ENCODE data around the gene POU2F2.
"Not testable (repeated sequence)": the region's sequence is repeated elsewhere in the genome, so short reads cannot be mapped to it uniquely, and the experiment has no call there.

POU2F2 gene

DNA sequence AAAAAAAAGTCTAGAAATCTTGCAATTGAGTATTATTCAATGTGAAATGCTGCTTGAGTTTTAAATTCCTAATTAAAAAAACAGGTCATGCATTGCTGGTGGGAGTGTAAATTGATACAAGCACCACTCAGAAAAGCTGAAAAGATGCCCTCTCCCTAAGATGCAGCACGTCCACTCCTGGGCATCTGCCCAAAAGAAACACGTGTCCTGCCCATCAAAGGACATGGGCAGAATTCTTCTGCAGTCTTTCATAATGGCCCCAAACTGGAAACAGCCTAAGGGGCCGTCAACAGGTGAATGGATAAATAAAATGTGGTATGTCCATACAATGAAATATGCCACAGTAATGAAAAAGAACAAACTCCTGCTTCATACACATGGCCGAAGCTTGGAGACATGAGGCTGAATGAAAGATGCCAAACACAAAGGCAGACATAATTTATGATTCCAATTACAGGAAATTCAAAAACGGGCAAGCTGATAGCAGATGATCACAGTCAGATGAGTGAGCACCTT lies 7.8 kb downstream of the POU2F2 start:
- DNase-seq = no peak

DNA sequence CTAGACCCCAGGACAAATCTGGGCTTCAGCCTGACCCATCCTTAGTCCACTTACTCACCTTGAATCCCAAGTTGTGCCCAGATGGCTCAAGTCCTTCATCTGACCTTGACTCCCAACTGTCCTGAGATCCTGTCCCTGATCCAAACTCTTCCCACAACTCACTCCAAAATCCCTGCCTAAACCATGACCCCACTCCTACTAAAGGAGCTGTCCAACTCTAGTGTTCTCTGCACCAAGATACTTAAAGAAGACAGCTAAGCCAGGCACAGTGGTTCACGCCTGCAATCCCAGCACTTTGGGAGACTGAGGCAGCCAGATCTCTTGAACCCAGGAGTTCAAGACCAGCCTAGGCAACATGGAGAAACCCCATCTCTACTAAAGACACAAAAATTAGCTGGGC lies 8.5 kb downstream of the POU2F2 start:
- no peak for DNase-seq

DNA sequence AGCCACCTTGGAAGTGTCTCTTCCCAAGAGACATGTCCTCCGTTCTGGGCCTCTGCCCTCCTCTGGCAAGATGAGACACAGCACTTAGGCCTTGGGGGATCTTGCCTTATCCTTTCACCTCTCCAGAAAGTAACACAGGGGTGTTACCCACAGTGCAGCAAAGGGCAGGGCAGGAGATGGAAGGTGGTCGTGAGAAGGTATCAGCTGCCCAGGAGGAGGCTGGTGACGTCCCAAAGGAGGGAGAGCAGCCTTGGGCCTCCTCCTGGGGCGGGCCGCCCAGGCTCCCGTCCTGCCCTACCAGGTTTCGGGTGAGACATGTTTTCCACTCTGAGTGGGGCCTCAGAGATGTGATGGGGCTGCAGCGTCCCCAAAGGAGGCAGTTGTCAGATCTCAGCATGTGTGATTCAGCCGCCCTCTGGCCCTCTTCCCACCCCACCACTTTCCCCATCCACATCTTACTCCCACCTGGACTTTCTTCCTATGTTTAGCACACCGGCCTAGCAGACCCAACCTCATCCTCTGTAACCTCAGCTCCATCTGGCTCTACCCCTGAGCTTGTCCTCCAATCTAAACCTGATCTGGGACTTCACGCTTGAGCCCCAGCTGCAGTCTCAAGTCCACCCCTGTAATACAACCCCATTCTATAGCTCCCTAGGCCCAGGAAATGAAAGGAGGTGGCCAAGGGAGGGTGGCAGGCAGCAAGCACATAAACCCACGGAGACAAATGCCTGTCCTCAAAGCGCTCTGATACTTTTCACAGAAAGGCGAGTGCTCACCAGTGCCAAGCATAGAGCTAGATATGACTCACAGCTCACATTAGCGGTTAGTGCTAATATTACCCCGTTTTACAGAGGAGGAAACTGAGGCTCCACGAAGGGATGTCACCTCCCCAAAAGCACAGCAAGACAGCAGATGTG lies 9.3 kb downstream of the POU2F2 start:
- no peak for DNase-seq

DNA sequence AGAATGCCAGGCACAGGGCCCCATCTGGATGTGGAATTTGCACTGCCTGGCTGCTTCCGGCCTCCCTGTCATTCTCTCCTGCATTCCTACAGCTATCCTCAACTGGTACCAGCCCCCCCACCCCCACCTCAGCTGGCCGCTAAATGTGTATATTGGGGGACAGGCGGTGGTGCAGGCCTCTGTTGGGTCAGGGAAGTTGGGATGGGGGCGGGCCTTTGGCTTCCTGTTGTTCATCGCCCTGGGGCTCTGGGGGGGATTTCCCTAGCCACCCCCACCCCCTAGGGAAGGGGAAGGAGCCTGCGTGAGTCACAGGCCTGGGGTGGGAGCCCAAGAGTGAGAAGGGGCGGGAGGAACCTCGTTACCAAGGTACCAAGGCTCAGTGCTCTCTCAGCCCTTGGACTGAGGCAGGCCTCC lies 10.6 kb downstream of the POU2F2 start:
- DNase-seq = peak; percentile 83

DNA sequence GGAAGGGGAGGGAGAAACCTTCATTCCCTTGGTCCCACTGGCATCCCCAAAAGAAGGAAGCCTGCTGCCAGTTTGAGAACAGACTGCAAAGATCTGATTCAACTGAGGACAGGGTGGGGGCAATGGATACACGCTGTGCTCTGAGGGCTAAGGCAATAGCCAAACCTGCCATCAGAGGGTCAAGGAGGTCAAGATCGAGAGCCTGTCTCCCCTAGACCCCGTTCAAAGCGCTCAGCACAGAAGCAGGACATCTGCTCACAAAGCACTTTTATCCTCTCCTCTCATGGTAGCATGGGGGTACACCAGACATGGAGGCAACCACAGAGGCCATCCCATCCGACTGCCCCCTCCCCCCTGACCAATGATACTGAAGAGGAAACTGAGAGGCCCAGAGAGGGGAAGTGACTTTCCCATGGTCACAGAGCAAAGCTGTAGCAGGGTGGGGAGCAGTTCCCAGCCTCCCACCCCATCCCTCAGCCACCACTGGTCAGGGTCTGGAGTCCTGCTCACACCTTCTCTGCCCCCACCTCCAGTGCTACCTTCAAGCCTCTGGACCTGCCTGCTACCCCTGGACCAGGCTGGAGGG lies 11.1 kb downstream of the POU2F2 start:
- DNase-seq = no peak

DNA sequence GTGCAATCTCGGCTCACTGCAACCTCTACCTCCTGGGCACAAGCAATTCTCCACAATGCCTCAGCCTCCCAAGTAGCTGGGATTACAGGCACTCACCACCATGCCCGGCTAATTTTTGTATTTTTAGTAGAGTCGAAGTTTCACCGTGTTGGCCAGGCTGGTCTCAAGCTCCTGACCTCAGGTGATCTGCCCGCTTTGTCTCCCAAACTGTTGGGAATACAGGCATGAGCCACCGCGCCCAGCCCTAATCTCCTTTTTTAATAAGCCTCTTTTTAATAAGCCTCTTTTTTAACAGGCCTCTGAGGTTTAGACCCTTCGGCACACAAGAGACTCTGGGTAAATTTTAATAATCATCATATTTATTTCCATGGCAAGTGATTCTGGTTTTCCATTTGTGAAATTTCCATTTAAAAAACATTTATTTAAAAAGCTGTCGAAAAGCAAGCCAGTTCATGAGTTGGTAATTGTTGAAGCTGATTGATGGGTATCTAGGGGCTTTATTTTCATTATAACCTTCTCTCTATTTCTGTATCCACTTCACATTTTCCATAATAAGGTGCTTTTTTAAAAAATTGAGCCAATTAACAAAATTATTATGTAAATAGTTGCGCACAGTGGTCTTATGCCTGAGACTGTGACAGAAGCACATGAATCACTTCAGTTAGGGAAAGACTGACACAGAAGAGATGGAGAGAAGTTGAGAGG lies 11.8 kb downstream of the POU2F2 start:
- no peak for DNase-seq

DNA sequence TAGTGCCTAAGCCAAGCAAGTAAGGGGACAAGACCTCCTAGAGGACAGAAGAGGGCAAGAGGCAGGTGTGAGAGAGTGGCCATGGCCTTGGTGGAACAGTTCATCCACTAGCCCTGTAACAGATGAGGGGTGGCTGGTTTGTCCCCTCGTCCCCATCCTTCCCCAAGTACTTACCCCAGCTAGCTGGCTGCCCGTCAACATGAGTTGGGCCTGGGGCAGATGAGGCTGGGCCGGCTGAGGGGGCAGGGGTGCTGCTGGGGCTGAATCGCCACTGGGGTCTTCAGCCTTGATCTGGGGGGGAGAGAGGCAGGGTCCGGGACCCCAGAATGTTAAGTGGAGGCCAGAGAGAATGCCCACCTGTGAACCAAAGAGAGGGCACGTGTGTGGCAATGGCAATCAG lies 15.2 kb downstream of the POU2F2 start:
- DNase-seq = no peak

DNA sequence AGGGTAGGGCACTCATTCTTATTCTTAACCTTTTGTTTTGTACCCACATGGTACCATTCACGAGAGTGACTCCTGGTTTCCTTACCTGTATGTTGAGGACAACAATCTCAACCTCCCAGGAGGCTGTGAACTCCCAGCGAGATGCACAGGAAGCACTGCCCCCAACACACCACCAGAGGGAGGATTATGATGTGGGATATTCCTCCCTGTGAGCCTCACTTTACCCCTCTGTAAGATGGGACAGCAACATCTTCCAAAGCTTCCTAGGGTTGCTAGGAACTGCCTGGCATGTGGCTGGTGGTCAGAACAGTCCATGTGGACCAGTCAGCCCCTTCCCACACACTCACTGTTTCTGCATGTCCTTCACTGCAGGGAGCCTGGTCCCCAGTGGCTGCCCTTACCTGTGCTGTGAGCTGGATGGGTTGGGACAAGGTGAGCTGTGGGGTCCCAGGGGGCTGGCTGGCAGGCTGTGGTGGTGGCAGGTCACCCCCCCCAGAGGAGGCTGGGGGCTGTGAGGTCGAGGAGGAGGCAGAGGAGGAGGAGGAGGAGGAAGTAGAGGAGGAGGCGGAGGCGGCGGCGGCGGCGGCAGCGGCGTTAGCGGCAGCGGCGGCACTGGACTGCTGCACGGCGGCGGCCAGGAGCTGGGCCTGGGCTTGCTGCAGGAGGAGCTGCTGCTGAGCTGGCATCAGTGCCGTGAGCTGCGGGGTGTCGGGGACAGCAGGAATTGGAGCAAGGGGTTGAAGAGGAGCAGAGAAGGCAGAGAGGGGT lies 15.8 kb downstream of the POU2F2 start:
- DNase-seq = no peak

DNA sequence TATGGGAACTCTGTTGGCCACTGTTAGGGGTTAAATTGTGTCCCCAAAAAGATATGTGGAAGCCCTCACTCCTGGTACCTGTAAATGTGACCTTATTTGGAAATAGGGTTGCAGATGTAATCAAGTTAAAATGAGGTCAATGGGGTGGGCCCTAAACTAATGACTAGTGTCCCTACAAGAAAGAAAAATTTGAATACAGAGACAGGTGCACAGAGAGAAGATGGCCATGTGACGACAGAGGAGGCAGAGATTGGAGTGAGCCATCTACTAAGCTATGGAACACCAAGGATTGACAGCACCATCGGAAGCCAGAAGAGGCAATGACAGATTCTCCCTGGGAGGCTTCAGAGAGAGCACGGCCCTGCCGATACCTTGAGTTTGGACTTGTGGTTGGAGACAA lies 16.5 kb downstream of the POU2F2 start:
- no peak for DNase-seq

DNA sequence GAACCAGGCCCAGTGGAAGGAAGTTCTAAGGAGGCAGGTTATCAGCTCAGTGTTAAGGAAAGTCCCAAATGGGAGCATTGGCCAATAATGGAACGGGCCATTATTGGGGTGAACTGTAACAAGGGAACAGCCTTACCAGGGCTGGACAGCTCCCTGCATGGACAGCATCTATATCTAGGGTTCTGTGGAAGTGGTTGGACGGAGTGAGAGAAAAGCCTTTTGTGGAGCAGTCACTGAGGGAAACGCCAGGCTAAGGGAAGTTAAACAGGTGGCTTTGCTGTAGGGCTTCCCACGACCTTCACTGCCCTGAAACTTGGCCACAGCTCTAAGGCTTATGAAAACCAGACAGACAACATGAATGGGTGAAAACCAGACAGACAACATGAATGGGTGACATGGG lies 17.0 kb downstream of the POU2F2 start:
- DNase-seq = no peak

DNA sequence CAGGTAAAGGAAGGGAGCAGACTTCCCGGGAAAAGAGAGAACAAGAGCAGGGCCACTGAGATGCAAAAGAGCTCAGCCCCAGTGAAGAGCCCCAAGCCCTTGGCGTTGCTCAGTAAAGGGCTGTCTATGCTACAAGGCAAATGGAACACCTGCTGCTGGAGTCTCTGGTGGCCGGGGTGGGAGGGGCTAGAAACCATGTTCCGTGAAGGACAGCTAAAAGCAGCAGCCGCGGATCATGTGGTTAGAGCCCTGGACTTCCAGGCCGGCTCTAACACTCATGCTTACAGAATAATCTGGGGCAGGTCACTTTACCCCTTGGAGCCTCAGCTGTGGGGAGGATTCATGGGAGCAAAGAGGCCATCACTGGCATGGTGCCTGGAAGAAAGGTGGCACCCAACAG lies 17.8 kb downstream of the POU2F2 start:
- no peak for DNase-seq

DNA sequence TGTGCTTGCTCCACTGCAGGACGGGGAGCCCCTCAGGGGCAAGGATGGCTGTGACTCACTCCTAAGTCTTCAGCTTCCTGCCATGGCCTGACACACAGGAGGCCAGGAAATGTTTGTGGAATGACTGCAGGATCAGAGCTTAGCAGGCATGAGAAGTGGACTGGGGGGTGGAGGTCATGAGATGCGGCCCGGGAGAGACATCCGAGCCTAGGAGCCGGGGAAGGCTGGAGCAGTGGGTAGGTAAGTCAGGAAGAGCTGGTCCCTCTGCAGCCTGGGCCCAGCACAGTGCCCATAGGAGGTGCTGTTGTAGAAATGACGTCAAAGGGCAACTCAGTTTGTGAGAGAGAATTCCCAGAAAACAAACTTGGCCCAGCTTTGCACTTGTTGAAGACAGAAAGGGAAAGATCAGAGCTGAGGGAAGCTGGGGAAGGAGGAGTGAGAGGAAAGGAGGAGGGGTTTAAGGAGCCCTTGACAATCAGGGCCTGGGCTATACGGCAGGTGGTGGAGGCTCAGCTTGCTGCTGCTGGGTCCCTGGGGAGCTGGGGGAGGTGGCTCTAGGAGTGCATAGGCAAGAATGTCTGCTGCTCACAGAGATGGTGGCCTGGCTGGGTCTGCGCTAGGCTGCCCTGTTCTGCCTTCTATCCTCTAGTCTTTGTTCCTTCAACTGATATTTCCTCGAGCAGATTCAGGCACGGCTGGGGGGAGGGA lies 18.5 kb downstream of the POU2F2 start:
- peak; percentile 84 for DNase-seq

DNA sequence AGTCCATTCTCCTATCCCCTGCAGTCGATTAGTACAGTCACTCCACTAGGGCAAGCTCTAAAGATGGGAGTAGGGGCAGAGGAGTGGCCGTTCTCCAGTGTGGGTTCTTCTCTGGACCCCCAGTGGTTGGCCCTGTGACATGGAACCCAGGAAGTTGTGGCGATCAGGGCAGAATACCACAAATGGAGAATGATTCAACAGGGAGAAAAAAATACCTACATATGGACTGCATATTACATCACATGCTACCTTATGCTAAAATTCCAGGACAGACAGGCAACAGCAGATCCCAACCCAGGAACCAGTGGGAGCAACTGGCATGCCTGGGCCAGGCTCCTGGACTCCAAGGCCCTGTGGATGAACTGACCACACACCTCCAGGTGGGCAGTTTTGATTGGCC lies 20.4 kb downstream of the POU2F2 start:
- DNase-seq = no peak

DNA sequence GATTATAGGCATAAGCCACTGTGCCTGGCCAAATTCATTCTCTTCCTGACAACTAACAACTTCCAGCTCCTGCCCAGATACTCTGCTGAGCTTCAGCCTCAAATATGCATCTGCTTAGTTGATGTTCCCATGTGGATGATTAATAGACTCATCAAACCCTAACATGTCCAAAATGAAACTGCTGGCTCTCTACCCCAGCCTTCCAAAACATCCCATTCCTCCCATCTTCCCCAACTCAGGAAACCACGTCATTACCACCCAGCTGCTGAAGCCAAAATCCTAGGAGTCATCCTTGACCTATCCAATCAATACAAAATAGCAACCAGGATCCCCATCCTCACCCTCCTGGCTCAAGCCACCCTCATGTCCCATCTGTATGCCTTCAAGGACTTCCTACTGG lies 20.9 kb downstream of the POU2F2 start:
- DNase-seq = no peak

DNA sequence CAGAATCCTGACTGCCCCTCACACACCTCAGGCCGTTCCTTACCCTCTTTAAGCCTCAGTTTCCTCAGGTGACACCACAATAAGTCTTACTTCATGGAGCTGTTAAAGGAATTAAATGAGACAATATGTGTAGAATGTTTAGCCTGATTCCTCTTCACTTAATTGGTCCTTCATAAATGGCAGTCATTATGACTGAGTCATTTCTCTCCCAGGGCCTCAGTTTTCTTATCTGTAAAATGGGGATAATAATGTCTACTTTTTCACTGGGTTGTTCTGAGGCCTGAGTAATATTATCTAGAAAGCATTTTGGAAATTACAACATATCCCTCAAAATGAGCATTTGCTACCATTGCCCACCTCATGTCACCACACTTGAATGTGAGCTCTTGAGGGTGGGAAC lies 21.6 kb downstream of the POU2F2 start:
- DNase-seq = no peak

DNA sequence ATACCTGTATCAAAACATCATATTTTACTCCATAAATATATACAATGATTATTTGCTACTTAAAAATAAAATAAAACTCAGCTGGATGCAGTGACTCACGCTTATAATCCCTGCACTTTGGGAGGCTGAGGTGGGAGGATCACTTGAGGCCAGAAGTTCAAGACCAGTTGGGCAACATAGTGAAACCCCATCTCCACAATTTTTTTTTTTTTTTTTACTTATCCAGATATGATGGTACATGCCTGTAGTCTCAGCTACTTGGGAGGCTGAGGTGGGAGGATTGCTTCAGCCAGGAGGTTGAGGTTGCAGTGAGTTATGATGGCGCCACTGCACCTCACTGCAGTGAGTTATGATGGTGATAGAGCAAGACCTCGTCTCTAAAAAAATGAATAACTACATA lies 22.4 kb downstream of the POU2F2 start:
- no peak for DNase-seq

DNA sequence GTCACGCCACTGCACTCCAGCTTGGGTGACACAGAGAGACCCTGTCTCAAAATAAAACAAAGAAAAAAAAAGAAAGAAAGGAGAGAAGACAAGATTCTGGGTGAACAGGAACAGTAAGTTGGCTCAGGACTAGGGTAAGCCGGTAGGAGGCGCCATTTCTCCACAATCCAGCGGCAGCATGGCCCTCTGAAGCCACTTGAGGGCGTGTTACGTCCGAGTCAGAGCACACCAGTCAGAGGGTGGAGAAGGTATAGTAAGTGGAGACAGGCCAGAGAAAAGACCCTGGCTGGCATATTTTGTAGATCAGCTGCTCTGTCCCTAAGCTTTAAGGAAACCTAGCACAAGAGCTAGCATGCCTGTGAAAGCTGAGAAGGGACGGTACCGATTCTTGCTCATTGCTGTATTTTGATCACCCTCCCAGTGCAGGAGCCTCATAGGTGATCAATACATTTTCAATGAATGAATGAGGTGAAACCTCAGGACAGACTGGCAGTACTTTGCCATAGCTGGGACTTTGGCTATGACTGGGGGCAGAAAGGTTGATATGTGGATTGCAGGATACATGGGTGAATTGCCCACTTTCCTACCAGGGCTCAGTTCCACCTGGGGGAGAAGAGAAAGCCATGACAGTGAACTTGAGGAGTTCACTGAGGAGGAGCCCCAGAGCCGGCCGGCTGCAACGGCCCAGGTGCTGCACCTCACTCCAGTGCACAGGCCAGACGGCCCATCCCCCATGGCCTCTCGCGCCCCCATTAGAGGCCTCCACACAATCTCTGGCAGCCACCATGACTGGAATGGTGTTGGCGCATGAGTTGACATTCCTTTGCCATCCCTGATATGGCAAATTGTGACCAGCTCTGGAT lies 23.5 kb downstream of the POU2F2 start:
- peak; percentile 62 for DNase-seq

DNA sequence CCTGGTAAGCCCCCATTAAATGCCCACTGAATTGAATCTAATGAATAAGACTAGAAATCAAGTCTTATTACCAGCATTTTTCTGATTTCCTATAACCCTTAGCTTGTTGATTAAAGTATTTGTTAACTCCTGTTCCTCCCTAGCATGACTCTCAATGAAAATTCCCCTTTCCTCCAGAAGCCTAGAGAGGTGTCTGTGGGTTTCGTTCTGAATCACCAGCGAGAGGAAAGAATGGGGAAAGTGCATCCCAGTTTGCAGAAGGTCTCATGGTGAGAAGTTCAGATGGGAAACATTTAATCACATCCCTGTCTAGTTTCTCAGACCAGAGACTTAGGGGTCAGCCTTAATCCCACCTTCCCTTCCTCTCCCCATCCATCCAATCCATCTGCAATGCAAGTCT lies 26.9 kb downstream of the POU2F2 start:
- no peak for DNase-seq

DNA sequence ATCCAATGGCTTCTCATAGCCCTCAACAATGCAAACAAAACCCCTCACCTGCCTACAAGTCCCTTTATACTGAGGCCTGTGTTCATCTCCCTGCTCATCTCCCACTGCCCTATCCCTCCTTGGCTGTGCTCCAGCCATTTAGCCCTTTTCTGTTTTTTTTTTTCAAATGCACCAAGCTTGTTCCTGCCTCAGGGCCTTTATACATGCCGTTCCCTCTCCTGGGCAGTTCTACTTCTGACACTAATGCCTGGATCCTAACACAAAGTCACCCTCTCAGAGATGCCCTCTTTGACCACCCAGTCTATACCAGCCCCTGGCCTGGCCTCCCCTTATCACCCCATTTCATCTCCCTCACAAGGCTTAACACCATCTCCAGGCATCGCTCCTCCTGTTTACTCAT lies 29.4 kb downstream of the POU2F2 start:
- no peak for DNase-seq

DNA sequence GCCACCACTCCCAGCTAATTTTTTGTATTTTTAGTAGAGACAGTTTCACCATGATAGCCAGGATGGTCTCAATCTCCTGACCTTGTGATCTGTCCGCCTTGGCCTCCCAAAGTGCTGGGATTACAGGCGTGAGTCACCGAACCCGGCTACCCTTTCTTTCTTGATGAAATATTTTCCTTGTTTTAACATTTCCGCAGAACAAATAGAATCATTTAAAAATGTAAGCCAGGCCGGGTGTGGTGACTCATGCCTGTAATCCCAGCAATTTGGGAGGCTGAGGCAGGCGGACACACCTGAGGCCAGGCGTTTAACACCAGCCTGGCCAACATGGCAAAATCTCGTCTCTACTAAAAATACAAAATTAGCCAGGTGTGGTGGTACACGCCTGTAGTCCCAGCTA lies 32.0 kb downstream of the POU2F2 start:
- DNase-seq = not testable (repeated sequence)

DNA sequence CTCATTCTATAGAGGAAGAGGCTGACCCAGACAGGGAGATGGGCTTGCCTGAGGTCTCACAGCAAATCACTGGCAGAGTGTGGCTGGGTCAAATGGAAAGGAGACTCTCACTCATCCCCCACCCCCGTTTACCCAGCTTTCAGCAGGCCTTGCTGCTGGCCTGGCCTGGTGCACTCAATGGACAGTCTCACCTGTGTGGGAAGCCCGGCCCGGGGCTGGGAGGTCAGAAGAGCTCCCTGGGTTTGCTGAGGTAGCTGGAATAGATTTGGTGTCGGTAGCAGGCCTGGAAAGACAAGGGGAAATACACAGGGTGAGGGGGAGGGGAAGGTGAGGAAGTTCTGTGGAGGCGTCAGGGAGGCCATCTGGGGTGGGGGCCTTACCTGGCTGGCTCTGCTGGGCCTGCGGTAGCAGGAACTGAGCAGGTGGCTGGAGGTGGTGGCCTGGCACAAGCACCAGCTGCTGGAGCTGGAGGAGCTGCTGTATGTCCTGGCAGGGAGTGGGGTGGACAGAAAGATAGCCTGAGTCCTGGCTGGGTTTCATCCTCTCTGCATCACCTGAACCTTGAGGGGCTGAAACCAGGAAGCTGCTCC lies 32.8 kb downstream of the POU2F2 start:
- no peak for DNase-seq

All from T1000 (cell line).